GM23338 (cell line): ENCODE data around the gene DNAJB2. TPM values are rescaled to one million over a fixed set of nuclear protein-coding genes. Genes with fewer than 3 reads are reported as not detected.

Source experiments
- JUNB ChIP-seq: IDR thresholded peaks from one replicate; pipeline ENCODE4 v1.6.1; 2016; ENCODE audit warnings: antibody characterized with exemption; ENCODE audit not compliant: unreplicated experiment
- POLR2AphosphoS5 ChIP-seq: IDR thresholded peaks from 2 replicates; pipeline ENCODE4 v1.6.1; 2016; ENCODE audit warnings: antibody characterized with exemption, low read depth
- STAT1 ChIP-seq: IDR thresholded peaks from one replicate; pipeline ENCODE4 v1.6.1; 2016; ENCODE audit warnings: antibody characterized with exemption; ENCODE audit not compliant: unreplicated experiment
- polyA plus RNA-seq: library from polyadenylated mRNA; unstranded; fragments of >200 nt; fragmentation: Nextera tagmentation; extraction: Ambion mirVana; gene quantifications from 2 replicates; pipeline ENCODE4 v1.2.1, GENCODE V29; 2016
- total RNA-seq: library from RNA; depleted of rRNA; stranded (reverse); fragments of >200 nt; shearing (Covaris generic); gene quantifications from 2 replicates; pipeline ENCODE4 v1.2.3, GENCODE V29; 2014
- TF ChIP-seq, protein P1 (sequence below): fragments of 250-450 bp; sonication (Bioruptor Pico); IDR thresholded peaks from 2 replicates; pipeline ENCODE4 v1.5.0; 2020; ENCODE audit warnings: mild to moderate bottlenecking, moderate library complexity
- TF ChIP-seq, protein P2 (sequence below): IDR thresholded peaks from 2 replicates; pipeline ENCODE4 v1.6.1; 2016; ENCODE audit warnings: antibody characterized with exemption
- TF ChIP-seq, protein P3 (sequence below), 2 experiments: fragments of 200-600 bp in 1 of 2; sonication (generic) in 1 of 2; conservative IDR thresholded peaks; 2 replicates each; pipeline versions ENCODE4 v1.5.1 to v1.6.1; 2016 to 2017; ENCODE audit warnings: antibody characterized with exemption in 2 of 2, low read depth in 2 of 2, mild to moderate bottlenecking in 2 of 2, moderate library complexity in 1 of 2

Gene DNAJB2
- total and polyA plus RNA-seq, 2 experiments from 2014 or later: 6.4 to 25.9 TPM

- TF ChIP-seq, protein P1, sequence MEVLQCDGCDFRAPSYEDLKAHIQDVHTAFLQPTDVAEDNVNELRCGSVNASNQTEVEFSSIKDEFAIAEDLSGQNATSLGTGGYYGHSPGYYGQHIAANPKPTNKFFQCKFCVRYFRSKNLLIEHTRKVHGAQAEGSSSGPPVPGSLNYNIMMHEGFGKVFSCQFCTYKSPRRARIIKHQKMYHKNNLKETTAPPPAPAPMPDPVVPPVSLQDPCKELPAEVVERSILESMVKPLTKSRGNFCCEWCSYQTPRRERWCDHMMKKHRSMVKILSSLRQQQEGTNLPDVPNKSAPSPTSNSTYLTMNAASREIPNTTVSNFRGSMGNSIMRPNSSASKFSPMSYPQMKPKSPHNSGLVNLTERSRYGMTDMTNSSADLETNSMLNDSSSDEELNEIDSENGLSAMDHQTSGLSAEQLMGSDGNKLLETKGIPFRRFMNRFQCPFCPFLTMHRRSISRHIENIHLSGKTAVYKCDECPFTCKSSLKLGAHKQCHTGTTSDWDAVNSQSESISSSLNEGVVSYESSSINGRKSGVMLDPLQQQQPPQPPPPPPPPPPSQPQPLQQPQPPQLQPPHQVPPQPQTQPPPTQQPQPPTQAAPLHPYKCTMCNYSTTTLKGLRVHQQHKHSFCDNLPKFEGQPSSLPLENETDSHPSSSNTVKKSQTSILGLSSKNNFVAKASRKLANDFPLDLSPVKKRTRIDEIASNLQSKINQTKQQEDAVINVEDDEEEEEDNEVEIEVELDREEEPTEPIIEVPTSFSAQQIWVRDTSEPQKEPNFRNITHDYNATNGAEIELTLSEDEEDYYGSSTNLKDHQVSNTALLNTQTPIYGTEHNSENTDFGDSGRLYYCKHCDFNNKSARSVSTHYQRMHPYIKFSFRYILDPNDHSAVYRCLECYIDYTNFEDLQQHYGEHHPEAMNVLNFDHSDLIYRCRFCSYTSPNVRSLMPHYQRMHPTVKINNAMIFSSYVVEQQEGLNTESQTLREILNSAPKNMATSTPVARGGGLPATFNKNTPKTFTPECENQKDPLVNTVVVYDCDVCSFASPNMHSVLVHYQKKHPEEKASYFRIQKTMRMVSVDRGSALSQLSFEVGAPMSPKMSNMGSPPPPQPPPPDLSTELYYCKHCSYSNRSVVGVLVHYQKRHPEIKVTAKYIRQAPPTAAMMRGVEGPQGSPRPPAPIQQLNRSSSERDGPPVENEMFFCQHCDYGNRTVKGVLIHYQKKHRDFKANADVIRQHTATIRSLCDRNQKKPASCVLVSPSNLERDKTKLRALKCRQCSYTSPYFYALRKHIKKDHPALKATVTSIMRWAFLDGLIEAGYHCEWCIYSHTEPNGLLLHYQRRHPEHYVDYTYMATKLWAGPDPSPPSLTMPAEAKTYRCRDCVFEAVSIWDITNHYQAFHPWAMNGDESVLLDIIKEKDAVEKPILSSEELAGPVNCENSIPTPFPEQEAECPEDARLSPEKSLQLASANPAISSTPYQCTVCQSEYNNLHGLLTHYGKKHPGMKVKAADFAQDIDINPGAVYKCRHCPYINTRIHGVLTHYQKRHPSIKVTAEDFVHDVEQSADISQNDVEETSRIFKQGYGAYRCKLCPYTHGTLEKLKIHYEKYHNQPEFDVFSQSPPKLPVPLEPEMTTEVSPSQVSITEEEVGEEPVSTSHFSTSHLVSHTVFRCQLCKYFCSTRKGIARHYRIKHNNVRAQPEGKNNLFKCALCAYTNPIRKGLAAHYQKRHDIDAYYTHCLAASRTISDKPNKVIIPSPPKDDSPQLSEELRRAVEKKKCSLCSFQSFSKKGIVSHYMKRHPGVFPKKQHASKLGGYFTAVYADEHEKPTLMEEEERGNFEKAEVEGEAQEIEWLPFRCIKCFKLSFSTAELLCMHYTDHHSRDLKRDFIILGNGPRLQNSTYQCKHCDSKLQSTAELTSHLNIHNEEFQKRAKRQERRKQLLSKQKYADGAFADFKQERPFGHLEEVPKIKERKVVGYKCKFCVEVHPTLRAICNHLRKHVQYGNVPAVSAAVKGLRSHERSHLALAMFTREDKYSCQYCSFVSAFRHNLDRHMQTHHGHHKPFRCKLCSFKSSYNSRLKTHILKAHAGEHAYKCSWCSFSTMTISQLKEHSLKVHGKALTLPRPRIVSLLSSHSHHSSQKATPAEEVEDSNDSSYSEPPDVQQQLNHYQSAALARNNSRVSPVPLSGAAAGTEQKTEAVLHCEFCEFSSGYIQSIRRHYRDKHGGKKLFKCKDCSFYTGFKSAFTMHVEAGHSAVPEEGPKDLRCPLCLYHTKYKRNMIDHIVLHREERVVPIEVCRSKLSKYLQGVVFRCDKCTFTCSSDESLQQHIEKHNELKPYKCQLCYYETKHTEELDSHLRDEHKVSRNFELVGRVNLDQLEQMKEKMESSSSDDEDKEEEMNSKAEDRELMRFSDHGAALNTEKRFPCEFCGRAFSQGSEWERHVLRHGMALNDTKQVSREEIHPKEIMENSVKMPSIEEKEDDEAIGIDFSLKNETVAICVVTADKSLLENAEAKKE: peak; percentile 87
- TF ChIP-seq, protein P2, sequence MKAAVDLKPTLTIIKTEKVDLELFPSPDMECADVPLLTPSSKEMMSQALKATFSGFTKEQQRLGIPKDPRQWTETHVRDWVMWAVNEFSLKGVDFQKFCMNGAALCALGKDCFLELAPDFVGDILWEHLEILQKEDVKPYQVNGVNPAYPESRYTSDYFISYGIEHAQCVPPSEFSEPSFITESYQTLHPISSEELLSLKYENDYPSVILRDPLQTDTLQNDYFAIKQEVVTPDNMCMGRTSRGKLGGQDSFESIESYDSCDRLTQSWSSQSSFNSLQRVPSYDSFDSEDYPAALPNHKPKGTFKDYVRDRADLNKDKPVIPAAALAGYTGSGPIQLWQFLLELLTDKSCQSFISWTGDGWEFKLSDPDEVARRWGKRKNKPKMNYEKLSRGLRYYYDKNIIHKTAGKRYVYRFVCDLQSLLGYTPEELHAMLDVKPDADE: 0 out of 2 replicates have a peak, but pooled peaks have one; percentile 43
- TF ChIP-seq POLR2AphosphoS5 (peak; percentile 58), STAT1 (no peak), JUNB (no peak)
- TF ChIP-seq, protein P3, sequence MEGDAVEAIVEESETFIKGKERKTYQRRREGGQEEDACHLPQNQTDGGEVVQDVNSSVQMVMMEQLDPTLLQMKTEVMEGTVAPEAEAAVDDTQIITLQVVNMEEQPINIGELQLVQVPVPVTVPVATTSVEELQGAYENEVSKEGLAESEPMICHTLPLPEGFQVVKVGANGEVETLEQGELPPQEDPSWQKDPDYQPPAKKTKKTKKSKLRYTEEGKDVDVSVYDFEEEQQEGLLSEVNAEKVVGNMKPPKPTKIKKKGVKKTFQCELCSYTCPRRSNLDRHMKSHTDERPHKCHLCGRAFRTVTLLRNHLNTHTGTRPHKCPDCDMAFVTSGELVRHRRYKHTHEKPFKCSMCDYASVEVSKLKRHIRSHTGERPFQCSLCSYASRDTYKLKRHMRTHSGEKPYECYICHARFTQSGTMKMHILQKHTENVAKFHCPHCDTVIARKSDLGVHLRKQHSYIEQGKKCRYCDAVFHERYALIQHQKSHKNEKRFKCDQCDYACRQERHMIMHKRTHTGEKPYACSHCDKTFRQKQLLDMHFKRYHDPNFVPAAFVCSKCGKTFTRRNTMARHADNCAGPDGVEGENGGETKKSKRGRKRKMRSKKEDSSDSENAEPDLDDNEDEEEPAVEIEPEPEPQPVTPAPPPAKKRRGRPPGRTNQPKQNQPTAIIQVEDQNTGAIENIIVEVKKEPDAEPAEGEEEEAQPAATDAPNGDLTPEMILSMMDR (conservative IDR thresholded peaks at IDR 0.05; ENCODE audit: low read depth in 2 of 2): peak; percentile 71 to 98
These were observed 15.5 kb downstream of the DNAJB2 start (continued) for GRCh38 chr2:219294356-219295351.
